ENCODE results near the gene CD19.
"Not testable (repeated sequence)": the region's sequence is repeated elsewhere in the genome, so short reads cannot be mapped to it uniquely, and the experiment has no call there.

DNA sequence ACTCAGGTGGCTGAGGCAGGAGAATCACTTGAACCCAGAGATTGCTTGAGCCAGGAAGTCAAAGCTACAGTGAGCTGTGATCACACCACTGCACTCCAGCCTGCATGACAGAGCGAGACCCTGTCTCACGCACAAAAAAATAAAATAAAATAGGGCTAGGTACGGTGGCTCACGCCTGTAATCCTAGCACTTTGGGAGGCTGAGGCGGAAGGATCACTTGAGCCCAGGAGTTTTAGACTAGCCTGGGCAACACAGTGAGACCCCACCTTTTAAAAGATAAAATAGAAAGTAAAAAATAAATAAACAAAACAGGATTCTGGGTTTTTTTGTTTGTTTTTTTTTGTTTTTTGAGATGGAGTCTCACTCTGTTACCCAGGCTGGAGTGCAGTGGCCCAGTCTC, 41.4 kb upstream of the CD19 start:
- TF ChIP-seq, protein P1, sequence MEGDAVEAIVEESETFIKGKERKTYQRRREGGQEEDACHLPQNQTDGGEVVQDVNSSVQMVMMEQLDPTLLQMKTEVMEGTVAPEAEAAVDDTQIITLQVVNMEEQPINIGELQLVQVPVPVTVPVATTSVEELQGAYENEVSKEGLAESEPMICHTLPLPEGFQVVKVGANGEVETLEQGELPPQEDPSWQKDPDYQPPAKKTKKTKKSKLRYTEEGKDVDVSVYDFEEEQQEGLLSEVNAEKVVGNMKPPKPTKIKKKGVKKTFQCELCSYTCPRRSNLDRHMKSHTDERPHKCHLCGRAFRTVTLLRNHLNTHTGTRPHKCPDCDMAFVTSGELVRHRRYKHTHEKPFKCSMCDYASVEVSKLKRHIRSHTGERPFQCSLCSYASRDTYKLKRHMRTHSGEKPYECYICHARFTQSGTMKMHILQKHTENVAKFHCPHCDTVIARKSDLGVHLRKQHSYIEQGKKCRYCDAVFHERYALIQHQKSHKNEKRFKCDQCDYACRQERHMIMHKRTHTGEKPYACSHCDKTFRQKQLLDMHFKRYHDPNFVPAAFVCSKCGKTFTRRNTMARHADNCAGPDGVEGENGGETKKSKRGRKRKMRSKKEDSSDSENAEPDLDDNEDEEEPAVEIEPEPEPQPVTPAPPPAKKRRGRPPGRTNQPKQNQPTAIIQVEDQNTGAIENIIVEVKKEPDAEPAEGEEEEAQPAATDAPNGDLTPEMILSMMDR (conservative IDR thresholded peaks at IDR 0.05; ENCODE audit: low read length) = not testable (repeated sequence)
- not testable (repeated sequence) for TF ChIP-seq EZH2phosphoT487 (IDR thresholded peaks at IDR 0.05; ENCODE audit: borderline replicate concordance, low read depth, low read length)
